SIG-M5 treated with dmso at 0.1 percent for 504 hours (cell line): ENCODE measurements around the gene KCNQ1.

ENCODE experiments used
- DNase-seq: peaks from one replicate; lab custom pipeline; 2025; ENCODE audit not compliant: unreplicated experiment; lab: John Stamatoyannopoulos, UW

KCNQ1 gene

GRCh38 chr11:2549876-2550605 lies 105.2 kb downstream of the KCNQ1 start:
- DNase-seq, result no peak

DNA sequence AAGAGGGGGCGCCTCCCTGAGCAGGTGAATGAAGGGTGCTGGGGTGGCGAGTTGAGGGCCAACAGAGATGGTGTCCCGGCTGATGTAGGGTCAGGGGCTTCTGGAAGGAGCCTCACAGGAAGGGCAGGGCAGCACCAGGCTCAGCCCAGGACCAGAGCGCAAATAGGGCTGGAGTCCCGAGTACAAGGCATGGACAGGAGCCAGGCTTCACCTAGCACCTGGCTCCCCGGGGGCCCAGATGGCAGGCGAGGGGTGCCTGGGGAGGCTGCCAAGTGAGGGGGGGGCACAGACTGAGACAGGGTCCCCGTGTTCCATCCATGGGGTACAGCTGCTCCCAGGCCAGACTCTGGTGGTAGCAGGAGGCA lies 105.8 kb downstream of the KCNQ1 start:
- DNase-seq, result no peak

DNA sequence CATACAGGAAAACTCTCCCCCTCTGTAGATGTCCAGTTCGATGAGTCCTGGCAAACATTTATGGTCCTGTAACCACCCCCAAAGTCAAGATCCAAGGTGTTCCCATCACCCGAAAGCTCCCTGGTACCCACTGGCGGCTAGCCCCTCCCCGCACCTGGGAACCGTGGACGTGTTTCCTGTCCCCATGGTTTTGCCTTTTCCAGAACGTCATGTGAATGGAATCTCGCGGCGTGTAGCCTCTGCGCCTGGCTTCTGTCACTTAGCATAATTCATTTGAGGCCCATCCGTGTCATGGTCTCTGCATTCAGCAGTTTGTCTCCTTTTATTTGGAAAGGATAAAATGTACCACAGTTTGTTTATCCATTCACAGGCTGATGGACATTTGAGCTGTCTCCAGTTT lies 106.3 kb downstream of the KCNQ1 start:
- DNase-seq, result no peak

- no peak for DNase-seq
These were observed 107.4 kb downstream of the KCNQ1 start for GRCh38 chr11:2552210-2552609.

- no peak for DNase-seq
These were observed 108.4 kb downstream of the KCNQ1 start for GRCh38 chr11:2553198-2553597.

GRCh38 chr11:2553886-2554285 lies 109.1 kb downstream of the KCNQ1 start:
- no peak for DNase-seq

GRCh38 chr11:2554338-2555207 lies 109.8 kb downstream of the KCNQ1 start:
- no peak for DNase-seq

DNA sequence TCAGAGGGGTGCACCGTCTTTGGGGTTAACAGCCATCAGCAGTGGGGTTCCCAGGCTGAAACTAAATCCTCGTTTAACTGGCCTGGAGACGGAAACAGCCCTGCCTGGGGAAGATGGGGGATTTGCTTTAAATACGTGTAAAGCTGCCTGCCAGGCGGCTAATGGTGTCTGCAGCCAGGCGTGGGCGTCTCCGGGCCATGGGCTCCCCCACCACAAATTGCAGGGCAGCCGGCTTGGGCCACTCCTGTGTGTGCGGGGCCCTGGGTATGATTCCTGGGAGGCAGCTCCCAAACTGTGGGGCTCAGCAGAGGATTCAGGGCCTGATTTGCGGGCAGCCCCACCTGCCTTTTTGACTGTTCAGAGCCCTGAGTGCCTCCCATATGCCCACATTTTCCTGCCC lies 110.5 kb downstream of the KCNQ1 start:
- no peak for DNase-seq

DNA sequence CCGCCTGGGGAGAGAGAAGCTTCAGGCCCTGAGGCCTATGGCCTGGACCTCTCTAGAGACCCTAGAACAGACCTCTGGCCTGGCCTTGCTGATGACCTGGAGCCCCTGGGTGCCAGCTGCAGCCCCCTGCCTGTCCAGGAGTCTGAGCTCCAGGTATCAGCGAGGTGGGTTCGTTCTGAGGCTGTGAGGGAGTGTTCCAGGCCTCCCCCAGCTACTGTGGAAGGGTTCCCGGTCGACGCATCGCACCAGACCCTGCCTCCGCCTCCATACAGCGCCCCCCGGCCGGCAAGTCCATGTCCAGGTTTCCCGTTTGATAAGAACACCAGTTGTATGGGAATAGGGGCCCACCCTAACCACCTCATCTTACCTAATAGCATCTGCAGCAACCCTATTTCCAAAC lies 111.1 kb downstream of the KCNQ1 start:
- no peak for DNase-seq

DNA sequence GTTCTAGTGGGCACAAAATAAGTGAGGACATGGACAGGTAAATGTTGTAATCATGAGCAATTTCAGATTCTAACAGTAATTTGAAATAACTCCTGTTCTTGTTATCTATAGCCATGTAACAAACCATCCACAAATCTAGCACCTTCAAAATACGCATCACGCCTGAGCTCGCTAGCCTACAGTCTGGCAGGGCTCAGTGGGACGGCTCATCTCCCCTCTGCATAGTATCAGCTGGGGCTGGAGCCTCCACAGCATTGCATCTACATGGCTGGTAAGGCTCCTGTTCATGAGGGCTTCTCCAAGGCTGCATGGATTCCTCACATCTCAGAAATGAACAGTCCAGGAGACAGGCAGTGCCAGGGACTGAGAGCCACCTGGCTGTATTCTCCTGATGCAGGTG lies 112.6 kb downstream of the KCNQ1 start:
- no peak for DNase-seq

DNA sequence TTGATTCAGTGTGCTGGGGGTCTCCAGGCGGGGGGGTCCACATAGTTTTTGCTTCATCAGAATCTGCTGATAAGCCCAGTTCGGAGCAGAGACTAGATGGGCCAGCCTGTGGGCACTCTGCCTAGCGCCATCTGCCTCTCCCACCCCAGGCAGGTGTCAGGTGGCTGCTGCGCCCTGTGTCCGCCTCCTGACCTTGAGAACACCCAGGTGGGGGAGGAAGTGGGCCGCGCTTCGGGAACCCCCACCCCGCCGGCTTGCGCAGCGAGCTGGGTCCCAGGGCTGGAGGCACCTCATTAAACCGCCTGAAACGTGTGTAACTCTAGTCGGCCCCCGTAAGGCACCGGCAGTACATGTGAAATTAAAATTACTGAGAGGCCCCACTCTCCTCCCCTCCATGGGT lies 113.6 kb downstream of the KCNQ1 start:
- no peak for DNase-seq

GRCh38 chr11:2558861-2559526 lies 114.2 kb downstream of the KCNQ1 start:
- no peak for DNase-seq

DNA sequence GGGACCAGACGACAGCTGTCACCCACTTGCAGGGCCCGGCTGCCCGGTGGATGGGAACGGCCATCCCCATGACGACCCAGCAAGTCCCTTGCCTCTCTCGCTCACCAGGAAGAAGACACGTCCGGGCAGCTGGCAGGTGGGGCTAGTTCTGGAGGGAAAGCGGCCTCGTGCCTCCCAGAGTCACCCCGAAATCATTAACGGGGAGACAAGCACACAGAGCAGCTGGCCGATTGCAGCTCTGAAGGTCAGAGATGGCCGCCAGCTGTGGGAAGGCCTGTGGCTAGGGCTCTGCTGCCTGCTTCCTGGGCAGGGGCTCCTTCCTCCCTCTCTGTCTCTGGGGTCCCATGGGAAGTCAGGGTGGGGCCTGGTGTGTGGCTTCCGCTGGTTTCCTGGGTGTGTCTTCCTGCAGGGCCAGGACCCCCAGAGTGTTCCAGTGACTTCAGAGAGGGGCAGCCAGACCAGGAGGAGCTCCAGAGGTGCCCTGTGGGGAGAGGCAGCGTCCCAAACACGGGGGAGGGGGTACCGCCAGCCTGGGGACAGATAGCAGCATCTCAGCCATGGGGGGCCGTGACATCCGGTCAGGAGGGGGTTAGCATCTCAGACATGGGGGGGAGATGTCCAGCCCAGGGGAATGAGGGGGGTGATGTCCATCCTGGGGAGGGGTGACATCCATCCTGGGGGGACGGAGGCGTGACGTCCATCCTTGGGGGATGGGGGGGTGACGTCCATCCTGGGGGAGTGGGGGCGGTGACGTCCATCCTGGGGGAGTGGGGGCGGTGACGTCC lies 114.9 kb downstream of the KCNQ1 start:
- DNase-seq, result no peak

DNA sequence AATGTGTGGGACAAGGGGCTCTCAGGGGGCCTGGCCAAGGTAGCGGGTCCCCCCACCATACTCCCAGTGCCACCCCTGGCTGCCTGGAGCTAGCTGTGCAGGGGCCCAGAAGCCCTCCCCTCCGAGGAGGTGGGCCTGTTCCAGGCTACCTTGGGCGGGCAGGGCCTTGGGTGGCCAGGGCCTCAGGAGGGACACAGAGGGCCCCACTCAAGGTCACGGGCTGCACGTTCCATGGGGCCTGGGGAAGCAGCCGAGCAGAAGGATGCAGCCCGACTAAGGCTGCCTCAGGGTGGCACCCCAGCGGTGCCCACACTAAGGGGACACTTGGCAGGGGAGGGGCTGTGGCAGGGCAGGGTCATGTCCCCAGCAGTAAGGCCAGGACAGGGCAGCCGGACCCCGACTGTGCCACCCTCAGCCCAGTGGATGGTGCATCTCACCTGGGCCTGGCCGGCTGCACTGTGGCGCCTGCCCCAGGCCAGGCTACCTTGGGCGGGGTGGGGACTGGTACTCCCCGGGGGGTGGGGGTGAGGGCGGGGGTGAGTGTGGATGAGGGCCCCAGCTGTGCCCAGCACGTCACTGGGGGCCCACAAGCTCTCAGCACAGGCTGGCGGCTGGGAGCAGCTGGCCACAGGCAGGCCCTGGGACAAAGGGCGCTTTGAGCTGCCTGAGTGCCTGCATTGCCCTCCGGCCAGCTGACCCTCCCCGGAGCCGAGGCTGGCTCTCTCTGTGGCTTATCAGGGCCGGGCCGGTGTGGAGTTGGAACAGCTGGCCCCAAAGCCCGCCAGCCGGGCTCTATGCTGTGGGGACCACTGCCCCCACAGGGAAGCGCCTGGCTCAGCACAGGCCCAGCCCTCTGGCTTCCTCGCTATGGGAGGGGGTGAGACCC lies 117.1 kb downstream of the KCNQ1 start:
- DNase-seq, result no peak

DNA sequence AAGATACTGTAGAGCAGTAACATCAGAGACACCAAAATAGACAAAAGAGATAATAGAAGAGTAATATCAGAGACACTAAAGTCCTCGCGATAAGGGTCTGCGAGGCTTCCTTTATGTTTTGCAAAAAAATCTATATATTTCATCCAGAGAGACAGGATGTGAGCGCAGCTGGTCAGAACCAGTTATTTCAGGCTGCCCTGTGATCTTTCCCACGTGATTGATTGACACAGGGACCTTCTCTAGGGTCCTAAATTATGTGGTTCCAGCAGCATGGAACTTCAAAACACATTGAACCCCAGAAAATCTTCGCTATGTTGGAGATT lies 118.0 kb downstream of the KCNQ1 start:
- no peak for DNase-seq

GRCh38 chr11:2563213-2564007 lies 118.6 kb downstream of the KCNQ1 start:
- no peak for DNase-seq

DNA sequence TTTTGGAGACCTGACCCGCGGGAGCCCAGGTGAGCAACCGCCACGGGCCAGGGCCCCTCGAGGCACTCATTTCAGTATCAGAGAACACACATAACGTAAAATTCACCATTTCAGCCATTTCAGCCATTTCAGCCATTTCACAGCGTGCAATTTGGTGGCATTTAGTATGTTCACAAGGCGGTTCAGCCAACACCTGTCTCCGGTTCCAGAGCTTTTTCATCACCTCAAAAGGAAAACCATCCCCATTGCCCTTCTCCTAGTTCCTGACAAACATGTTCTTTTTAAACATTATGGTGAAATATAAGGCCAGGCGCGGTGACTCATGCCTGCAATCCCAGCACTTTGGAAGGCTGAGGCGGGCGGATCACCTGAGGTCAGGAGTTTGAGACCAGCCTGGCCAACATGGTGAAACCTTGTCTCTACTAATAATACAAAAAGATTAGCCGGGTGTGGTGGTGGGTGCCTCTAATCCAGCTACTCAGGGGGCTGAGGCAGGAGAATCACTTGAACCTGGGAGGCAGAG lies 119.3 kb downstream of the KCNQ1 start:
- DNase-seq, result no peak

- DNase-seq, result no peak
These were observed 120.0 kb downstream of the KCNQ1 start for GRCh38 chr11:2564588-2565425.
